Retina (tissue), 1 donor: ENCODE data around the gene KCNN2.
"Not testable (repeated sequence)": the region's sequence is repeated elsewhere in the genome, so short reads cannot be mapped to it uniquely, and the experiment has no call there.

Experiments
- DNase-seq: peaks from one replicate; pipeline ENCODE4 v3.0.0-alpha.2; 2016

Gene KCNN2

DNA sequence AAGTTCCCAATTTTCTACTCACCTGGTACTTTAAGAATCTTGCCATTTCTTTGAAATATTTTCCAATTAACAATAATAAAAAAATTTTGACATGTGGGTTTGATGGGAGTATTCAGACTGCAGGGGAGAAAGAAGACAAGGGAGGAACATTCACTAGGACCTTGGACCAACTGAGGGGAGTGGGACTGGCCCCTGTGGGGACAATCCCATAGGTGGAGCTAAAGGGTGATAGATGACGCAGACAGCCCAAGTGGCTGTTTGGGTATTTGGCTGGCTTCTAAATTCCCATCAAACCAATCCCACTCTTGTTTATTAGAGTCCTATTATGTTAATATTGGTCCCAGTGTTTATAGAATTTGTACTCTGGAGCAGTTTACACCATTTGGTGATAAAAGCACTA lies 65.3 kb downstream of the KCNN2 start:
- no peak for DNase-seq

DNA sequence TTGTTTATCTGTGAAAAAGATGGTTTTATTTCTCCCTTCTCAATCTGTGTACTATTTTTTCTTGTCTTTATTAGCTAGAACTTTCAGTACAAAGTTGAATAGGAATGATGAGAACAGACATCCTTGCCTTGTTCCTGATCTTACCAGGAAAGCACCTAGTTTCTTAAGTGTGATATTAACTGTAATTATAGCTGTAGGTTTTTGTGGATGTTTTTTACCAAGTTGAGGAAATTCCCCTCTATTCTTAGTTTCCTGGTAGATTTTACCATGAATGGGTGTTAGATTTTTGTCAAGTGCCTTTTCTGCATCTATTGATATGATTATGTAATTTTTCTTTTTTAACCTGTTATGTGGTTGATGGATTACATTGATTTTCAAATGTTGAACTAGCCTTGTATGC lies 68.7 kb downstream of the KCNN2 start:
- no peak for DNase-seq

DNA sequence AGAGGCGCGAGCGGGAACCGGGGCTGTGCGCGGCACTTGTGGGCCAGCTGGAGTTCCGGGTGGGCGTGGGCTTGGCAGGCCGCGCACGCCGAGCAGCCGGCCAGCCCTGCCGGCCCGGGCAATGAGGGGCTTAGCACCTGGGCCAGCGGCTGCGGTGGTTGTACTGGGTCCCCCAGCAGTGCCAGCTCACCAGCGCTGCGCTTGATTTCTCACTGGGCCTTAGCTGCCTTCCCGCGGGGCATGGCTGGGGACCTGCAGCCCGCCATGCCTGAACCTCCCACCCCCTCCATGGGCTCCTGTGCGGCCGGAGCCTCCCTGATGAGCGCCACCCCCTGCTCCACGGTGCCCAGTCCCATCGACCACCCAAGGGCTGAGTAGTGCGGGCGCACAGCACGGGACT lies 70.8 kb downstream of the KCNN2 start:
- DNase-seq: not testable (repeated sequence)

DNA sequence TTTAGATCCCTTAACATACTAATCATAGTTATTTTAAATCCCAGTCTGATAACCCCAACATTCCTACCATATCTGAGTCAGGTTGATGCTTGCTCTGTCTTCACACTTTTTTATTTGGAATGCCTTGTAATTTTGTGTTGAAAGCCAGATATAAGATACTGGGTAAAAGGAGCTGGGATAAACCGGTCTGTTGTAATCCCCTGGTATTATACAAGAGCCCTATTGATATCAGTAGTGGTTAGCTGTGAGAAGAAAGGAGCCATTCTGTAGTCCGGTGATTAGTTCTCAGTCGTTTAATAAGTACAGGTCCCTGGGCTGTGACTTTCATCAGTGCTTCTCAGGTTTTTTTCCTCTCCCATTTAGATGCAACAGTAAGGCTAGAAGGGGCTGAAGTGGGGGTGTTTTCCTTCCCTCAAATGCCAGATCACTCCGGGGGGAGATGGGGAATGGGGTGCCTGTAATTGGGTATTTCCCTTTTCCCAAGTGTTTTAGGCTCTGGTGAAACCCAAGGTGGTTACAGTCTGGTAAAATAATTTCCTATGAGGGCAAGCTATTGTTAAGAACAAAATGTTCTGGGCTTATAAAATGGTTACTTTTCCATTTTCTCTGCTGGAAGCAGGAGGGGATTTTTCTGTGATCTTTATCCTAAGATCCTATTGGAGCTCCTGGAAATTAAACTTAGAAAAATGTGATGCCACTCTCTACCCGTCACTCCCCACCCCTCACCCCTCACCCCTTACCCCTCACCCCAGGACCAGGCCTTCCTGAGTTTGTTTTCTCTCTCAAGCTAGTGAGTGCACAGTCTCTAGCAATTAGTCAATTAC lies 72.7 kb downstream of the KCNN2 start:
- DNase-seq: no peak

DNA sequence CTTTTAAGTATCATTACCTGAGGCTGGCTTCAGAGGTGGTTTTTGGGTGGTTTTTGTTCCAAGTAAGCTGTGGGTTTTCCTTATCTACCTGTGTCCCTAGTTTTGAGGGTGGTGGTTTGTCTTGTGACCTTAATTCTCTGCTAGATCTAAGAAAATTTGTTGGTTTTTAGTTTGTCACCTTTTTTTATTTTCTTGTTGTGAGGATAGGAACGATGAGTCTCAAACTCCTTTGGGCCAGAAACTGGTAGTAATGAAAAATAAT lies 73.3 kb downstream of the KCNN2 start:
- DNase-seq: no peak

DNA sequence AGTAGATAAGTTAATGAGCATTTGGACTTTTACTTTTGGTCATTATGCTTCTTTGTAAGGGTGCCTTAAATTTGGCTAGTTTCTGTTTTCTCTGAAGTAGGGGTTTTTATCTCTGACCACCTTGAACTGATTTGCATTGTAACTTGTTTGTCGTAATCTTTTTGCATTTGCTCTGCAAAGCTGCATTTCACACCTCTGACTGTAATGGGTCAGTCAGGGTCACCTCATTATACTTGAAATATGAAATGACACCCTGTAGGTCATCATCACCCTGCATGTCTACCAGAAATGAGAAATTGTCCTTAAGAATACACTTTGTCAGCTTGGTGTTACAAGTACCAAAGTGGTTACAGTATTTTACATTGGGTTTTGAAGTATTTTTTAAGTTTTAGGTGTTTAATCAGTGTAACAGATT lies 74.0 kb downstream of the KCNN2 start:
- DNase-seq: no peak

DNA sequence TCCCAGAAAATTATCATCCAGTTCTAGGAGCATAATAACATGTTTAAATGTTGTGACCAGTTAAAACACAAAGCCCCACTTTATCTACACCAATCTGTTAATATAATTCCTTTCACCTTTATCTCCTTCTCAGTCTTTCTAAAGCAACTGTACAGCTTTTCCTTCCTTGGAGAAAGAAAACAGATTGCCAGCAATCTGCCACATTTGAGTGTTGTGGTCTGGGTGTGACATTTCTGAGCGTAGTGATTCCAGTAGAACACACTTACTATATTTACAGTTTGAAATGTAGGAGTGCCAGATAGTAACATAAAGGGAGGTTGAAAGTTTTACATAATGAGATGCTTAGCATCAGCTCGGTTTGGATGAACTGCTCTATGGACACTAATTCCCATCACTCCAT lies 76.1 kb downstream of the KCNN2 start:
- no peak for DNase-seq

DNA sequence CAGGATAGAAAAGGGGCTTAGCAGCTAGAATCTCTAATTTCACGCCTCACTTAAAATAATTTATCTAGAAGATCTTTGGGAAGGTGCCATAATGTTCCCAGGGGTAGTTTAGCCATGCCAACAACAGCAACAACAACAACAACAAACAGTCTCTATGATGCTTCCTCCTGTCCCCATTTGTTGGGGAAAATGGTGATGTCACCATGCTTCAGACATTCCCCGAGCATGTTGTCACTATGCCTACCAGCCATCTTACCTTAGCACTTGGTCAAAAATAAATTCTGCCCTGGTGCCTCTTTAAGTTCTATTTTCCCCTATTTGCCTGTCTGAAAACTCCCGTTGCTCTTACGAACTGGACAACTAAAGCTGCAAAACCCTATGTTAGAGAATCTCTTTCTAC lies 76.6 kb downstream of the KCNN2 start:
- no peak for DNase-seq

DNA sequence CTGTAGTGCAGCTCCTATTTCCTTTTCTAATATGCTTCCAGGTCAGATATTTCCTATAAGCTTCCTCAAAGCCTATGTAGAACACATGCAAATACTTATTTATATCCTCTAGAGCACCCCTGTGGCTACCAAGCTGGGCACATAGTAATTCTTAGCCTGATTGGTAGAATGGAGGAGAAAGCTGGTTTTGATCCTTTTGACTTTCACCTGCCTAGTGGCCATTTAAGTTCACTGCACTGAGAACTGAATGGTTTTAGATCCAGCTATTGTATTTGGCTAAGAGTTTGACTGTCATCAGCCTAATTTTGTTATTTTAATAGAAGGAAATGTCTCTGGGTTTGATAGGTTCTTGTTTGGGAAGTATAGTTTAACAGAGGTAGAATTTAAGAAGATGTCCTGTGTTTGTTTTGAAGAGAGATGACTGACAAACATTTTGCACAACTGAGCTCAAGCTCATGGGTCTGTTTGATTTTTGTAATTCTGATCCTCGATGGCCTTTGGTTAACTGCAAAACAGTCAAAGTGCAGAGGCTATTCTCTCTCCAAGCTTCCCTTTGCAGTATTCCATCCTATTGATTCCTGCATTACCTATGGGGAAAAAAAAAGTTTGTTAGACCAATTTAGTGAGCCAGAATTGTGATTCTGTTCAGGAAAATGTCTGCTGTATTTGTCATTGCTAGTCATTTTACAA lies 85.4 kb downstream of the KCNN2 start:
- no peak for DNase-seq

DNA sequence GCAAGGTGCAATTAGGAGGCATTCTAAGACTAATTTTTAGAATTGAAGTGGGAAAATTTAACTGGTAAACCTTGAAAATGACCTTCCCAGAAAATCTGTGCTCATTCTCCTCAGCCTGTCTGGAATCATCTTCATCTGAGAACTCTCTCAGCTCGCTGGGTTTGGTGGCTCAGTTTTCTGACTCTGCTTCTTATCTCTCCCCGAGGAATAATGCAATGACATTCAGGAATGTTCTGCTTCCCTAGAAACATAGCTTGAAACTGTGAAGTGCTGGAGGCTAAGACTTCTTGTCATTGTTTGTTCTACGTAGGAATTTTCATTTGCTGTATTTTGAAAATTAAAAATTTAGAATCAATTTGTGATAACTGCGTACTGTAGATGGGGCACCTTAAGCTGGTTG lies 86.6 kb downstream of the KCNN2 start:
- peak; percentile 34 for DNase-seq

DNA sequence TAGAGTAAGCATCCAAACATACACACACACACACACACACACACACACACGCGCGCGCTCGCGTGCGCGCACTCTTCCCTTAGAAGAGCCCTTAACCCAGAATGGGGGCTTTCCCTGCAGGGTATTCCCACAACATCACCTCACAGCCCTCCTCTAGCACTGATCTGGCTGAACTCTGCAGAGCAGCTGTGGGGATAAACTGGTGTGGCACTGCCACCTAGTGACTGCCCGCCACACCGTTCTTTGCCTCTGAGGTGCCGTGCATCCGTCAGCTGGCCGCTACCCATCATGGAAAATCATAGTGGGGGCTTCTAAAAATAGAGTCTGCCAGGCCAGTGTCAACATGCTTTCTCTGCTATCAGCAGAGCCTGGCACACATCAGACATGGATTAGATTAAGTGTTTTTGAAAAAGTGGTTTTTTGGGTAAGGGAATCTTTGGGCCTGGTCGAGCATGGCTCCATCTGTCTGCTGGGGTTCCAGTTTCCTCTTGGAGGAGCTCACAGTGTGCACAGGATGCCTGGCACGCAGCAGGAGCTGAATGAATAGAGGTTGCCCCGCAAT lies 88.1 kb downstream of the KCNN2 start:
- DNase-seq: peak; percentile 88

DNA sequence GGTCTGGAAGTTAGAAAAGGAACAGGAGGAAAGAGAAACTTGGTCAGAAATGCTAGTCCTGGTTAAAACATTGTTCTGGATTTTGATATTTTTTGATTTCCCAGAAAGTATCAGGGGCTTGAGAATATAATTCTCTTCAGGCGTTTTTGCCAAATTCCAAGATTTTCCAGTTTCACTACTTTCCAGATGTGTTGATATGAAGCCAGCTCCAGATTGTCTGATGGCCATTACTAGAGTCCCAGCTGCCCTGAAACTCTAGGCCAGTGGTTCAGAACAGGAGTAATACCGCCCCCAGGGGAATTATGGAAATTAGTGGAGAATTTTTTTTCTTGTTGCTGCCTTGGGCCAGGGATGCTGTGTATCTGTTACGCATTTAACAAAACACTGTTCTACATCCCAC lies 88.6 kb downstream of the KCNN2 start:
- DNase-seq: no peak

DNA sequence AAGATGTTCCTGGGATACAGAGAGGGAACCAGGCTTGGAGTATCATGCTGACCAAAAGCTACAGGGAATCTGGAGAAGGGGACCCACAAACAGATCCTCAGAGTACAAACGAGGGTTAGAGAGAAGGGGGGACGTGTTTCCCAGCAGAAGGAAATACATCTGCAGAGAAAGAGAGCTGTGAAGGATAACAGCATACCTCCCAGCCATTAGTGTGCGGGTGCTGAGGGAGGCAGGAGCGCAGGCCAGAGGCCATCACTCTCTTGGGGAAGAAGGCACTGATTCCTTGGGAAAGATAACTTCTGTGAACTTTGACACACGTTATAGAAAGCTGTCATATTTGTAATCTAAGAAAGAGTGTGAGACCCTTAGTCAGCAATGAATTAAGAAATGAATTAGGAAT lies 96.9 kb downstream of the KCNN2 start:
- DNase-seq: no peak

DNA sequence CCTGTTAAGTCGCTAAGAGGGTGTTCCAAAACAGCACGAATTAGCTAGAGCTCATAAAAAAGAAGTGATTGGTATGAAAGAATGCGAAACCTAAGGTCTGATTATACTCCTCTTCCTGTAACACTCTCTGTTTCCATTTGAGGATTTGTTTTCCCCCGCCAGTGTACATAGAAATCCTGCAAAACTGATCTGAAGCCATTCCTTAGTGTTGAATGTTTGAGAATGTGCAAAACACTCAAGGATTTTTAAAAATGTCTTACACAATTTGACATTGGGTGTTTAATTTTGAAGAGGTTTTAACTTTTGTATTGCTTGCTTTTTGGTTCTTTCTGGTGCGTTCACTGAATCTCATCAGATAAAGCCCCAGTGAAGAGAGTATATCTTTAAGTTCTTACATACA lies 105.3 kb downstream of the KCNN2 start:
- no peak for DNase-seq

DNA sequence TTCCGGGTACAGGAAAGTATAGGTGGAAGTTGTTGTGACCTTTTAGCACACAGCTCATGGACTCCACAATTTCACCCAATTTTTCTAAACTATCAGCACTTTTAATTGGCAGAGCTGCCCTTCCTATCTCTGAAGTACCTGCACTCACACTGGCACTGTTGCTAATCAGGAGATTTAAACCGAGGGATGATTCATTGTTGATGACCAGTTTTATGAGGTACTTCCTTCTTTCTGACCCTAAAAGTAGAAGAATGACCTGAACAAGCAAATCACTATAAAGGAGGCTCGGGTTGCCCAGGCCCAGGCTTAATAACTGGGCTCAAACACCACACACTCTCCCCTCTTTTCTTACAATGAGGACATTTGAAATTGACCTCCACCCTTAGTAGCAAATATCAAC lies 105.9 kb downstream of the KCNN2 start:
- DNase-seq: no peak

DNA sequence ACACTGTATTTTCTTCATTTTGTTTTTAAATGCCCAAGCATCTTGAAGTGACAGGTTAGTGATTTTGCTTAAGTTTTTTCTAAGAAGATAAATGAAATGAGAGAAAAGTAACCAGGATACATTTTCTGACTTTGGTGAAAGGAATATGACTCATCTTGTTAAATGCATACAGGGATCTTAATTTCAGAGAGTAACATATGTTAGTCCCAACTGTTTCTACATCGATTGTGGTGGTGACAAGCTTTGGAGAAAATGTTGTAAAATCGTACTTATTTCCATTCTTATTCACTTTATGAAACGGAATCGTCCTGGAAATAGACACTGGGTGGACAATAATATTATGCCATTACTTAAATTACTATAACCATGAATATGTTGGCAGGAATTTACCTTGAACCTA lies 107.5 kb downstream of the KCNN2 start:
- no peak for DNase-seq

DNA sequence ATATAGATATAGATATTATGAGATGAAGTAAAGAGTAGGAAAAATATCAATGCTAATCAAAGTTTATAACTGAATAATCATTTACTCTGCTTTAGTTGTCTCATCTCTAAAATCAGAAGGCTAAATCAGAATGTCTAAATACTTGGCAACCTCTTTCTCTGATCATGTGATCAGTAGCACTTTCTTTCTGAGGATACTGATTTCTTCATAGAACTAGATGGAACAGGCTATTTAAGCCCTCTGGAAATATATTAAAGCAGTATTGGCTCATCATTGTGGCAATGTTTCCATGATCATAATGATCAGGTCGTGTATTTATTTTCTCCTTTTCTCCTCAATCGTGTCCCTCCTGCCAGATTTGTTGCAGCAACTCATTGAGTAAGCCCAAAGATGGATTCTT lies 109.7 kb downstream of the KCNN2 start:
- DNase-seq: no peak

DNA sequence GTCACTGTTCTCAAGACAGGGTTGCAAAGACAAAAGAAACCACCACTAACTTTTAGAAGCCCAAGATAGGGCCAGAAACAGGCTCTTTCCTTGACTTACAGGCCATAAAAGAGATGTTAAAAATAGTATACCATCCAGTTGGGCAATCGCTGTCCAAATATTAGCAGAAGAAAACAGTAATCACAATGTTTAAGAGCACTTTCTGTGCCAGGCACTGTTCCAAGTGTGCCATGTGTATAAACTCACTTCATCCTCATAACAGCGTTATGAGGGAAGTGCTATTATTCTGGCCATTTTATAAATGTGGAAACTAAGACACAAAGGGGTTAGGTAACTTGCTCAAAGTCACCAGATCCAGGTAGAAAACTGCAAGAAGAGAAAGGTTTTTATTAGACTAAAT lies 111.7 kb downstream of the KCNN2 start:
- DNase-seq: no peak

DNA sequence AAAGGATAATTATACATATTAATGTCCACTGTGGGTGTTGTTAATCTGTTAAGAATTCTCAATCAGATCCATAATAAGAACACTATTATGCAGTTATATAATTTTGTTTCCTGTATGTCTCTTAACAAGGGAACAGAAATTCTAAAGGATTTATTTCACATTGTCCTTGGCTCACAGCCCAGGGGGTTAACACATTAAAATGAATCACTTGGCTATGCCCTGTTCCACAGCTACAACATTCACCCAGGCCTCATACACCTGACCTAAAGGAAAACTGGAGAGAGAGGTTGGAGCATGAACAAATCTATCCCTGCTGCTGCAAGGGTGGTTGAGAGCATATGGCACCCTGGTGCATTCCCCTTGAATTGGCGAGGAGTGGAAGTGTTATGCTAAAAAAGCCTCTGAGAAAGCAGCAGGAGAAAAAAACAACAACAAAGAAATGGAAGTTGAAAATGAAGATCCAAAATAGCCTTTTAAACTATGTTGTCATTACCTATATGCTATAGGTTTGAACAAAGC lies 116.0 kb downstream of the KCNN2 start:
- no peak for DNase-seq

DNA sequence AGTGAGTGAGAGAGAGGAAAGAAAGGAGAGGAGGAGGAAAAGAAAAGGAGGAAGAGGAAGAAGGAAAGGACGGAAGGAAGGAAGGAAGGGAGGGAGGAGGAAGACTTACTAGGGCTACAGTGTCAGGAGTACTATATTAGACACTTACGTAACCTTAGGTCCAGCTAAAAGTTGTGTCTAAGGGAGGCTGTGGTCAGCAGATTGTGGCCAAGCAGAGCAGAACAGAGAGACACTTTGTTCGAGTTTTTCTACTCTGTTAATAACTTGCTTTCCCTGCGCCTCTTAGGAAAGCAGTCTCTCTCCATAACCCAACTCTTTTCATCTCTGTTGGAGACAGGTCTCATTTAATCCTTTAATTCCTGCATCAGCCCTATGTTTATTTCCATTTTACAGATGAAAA lies 138.9 kb downstream of the KCNN2 start:
- DNase-seq: no peak

DNA sequence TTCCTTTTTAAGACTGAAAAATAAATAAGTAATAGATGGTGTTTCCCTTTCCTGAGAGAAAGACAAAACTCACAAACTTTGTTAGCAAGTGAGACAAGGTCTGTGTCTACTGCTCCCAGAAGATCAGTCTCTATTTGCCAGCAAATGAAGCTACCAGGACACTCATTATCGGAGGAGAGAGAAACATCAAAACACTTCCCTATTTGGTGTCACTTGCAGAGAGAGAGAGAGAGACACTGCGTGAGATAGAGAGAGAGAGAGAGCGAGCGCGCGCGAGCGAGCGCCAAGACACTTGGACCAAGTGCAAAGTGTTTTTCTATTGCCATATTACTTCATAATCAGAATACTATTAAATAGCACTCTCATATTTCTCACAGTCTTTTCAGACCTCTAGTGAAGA lies 142.7 kb downstream of the KCNN2 start:
- DNase-seq: no peak

DNA sequence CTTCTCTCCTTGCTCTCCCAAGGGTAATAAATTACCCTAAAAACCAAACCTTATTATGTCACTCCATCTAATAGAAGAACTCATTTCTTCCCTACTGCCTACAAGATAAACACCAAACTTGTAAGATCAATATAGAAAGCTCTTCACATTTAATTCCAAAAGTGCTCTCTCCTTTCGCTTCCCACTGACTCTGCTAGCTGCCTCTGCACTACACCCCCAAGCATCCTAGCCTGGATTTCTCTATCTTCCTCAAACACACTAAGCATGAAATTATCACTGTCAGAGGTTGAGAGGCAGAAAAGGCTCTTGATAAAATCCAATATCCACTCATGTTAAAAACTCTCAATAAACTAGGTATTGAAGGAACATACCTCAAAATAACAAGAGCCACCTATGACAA lies 162.4 kb downstream of the KCNN2 start:
- no peak for DNase-seq

DNA sequence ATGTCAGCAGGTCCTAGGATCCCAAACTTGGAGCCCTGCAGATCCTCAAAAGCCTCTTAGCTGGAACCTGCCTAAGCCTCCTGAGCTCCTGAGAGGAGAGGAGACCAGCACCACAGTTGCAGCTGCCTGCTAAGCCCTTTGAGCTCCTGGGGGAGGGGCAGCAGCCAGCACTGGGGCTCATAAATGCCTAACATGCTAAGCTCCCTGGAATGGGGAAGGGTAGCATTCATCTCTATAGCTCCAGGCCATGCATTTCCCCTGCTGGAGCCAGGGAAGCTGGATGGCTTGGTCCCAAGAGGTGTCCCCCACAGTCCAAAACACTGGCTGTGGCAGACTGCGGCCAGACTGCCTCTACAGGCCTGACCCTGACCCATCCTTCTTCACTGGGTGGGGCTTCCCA lies 182.7 kb downstream of the KCNN2 start:
- DNase-seq: no peak
